Esophagus muscularis mucosa (tissue), 4 donors: ENCODE data around the gene XRN1. TPM values are rescaled to one million over a fixed set of nuclear protein-coding genes. Genes with fewer than 3 reads are reported as not detected.

ENCODE experiments used
- DNase-seq: peaks from one replicate; pipeline ENCODE4 v3.0.0-alpha.2; 2017; ENCODE audit errors: extremely low spot score
- H3K27ac ChIP-seq, 4 donors: fragments of 200-600 bp; sonication (generic); replicated peaks in 1 of 4; 1 replicate in 3 of 4; 2 replicates in 1 of 4; pipeline ENCODE4 v1.5.1; 2016 to 2019; ENCODE audit warnings: mild to moderate bottlenecking in 1 of 4
- H3K27me3 ChIP-seq, 4 donors: fragments of 200-600 bp; sonication (generic); one replicate each; pipeline versions ENCODE4 v1.5.1 to v1.6.0; 2016 to 2019
- H3K36me3 ChIP-seq, 4 donors: fragments of 200-600 bp; sonication (generic); one replicate each; pipeline ENCODE4 v1.5.1; 2016 to 2019
- H3K4me1 ChIP-seq, 4 donors: fragments of 200-600 bp; sonication (generic); one replicate each; pipeline ENCODE4 v1.5.1; 2016 to 2019
- H3K4me3 ChIP-seq, 4 donors: fragments of 200-600 bp; sonication (generic); 1 replicate in 2 of 4; 2 replicates in 2 of 4; pipeline ENCODE4 v1.5.1; 2016 to 2019; ENCODE audit warnings: mild to moderate bottlenecking in 4 of 4, moderate library complexity in 1 of 4
- H3K9me3 ChIP-seq, 4 donors: fragments of 200-600 bp; sonication (generic); 1 replicate in 3 of 4; 2 replicates in 1 of 4; pipeline ENCODE4 v1.5.1; 2016 to 2019
- EP300 ChIP-seq: sonication (generic); formaldehyde crosslinking; IDR thresholded peaks from one replicate; pipeline ENCODE4 v1.6.1; 2017; ENCODE audit warnings: antibody characterized with exemption
- POLR2A ChIP-seq: fragments of 450-650 bp; IDR thresholded peaks from one replicate; pipeline ENCODE4 v1.6.1; 2017; ENCODE audit warnings: antibody characterized with exemption, moderate library complexity, mild to moderate bottlenecking, low read depth
- POLR2AphosphoS5 ChIP-seq, 2 donors: sonication (generic); formaldehyde crosslinking; IDR thresholded peaks; one replicate each; pipeline ENCODE4 v1.6.1; 2017; ENCODE audit warnings: antibody characterized with exemption in 2 of 2
- WGBS: methylation state at CpG from one replicate; pipeline ENCODE4 v1.1.5; 2018; 5-methylcytosine and 5-hydroxymethylcytosine counted together
- intact Hi-C: fragments of 100-400 bp; cut with DNase I; formaldehyde crosslinking; loops from one replicate; pipeline ENCODE4 v1.15.1; 2023
- total RNA-seq, 4 donors: library from RNA; depleted of rRNA; stranded (reverse); fragments of >200 nt; gene quantifications; one replicate each; pipeline versions ENCODE4 v1.1.0 to v1.2.1, GENCODE V29; 2016
- TF ChIP-seq, protein P1 (sequence below), 3 experiments: fragments of 200-600 bp in 2 of 3; fragments of 450-650 bp in 1 of 3; sonication (generic) in 2 of 3; IDR thresholded peaks; one replicate each; pipeline ENCODE4 v1.5.1; 2017 to 2019; ENCODE audit warnings: antibody characterized with exemption in 3 of 3, mild to moderate bottlenecking in 2 of 3, moderate library complexity in 1 of 3

Gene XRN1
- total RNA-seq, 4 donors from 2014 or later, result 31.4 to 40.7 (median 34.9) TPM

DNA sequence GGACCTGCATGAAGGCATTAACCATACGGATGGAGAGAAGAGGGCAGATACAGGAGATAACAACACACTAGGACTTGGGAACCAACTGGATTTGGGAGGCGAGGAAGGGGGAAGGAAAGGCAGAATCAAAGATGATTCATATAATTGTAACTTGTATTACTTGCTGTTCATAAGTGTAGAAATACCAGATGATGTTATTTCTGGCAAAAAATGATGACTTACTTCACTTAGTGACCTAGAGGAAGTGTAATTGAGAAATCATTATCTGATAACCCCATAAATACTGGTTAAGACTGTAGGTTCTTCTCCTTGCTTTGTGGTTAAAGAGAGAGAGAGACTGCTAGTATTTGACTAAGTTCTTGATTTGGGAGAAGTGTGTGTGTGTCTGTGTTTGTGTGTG, 172.0 kb downstream of the XRN1 start:
- H3K27ac ChIP-seq, result peak overlapping the region in 2 of 4 donors; percentile 31 to 57
- WGBS, result 62% methylated on average over 2 of the region's 2 CpGs
- no peaks in the 10 kb centered on the region for H3K36me3 ChIP-seq
- no peaks in the 10 kb centered on the region for H3K9me3 ChIP-seq
- no peaks in the 10 kb centered on the region for H3K27me3 ChIP-seq
- H3K4me1 ChIP-seq, result peaks cover 0 to 8% (median 6%) of the 10 kb centered on the region in 4 donors
- no peak for DNase-seq
- intact Hi-C loops, result loop anchor here (5.0 kb wide), 2 partner anchors 314 to 539 kb away; partner anchors contain the start of gene RNF7
- no peak for TF ChIP-seq POLR2A
- TF ChIP-seq, protein P1, sequence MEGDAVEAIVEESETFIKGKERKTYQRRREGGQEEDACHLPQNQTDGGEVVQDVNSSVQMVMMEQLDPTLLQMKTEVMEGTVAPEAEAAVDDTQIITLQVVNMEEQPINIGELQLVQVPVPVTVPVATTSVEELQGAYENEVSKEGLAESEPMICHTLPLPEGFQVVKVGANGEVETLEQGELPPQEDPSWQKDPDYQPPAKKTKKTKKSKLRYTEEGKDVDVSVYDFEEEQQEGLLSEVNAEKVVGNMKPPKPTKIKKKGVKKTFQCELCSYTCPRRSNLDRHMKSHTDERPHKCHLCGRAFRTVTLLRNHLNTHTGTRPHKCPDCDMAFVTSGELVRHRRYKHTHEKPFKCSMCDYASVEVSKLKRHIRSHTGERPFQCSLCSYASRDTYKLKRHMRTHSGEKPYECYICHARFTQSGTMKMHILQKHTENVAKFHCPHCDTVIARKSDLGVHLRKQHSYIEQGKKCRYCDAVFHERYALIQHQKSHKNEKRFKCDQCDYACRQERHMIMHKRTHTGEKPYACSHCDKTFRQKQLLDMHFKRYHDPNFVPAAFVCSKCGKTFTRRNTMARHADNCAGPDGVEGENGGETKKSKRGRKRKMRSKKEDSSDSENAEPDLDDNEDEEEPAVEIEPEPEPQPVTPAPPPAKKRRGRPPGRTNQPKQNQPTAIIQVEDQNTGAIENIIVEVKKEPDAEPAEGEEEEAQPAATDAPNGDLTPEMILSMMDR (IDR thresholded peaks at IDR 0.05), result no peak
- TF ChIP-seq EP300, result no peak
- no peak for TF ChIP-seq POLR2AphosphoS5 (IDR thresholded peaks at IDR 0.05)
- H3K4me3 ChIP-seq, result no peak overlapping the region

DNA sequence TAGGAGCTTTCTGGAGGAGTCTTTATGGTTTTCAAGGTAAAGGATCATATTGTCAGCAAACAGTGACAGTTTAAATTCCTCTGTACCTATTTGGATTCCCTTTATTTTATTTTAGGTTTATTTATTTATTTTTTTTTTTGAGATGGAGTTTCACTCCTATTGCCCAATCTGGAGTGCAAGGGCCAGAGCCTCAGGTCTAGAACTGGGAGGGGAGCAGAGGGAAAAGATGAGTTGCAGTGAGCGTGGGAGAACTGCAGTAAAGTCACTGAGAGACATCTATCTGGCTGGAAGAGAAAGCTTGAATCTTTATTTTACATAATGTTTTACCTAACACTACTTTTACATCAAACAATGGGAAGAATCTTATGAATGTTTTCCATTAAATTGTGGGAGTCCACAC, 172.9 kb downstream of the XRN1 start:
- H3K27me3 ChIP-seq, result no peaks in the 10 kb centered on the region
- 96% methylated on average over 1 of the region's 1 CpG for WGBS
- DNase-seq, result no peak
- no peak overlapping the region for H3K4me3 ChIP-seq
- TF ChIP-seq POLR2AphosphoS5 (IDR thresholded peaks at IDR 0.05) (no peak), EP300 (no peak), POLR2A (no peak)
- TF ChIP-seq, protein P1 (IDR thresholded peaks at IDR 0.05), result no peak
- no peaks in the 10 kb centered on the region for H3K9me3 ChIP-seq
- H3K4me1 ChIP-seq, result peaks cover 0 to 7% (median 4%) of the 10 kb centered on the region in 4 donors
- intact Hi-C loops, result loop anchor here (5.0 kb wide), 2 partner anchors 313 to 538 kb away; partner anchors contain the start of gene RNF7
- no peak overlapping the region for H3K27ac ChIP-seq
- no peaks in the 10 kb centered on the region for H3K36me3 ChIP-seq

DNA sequence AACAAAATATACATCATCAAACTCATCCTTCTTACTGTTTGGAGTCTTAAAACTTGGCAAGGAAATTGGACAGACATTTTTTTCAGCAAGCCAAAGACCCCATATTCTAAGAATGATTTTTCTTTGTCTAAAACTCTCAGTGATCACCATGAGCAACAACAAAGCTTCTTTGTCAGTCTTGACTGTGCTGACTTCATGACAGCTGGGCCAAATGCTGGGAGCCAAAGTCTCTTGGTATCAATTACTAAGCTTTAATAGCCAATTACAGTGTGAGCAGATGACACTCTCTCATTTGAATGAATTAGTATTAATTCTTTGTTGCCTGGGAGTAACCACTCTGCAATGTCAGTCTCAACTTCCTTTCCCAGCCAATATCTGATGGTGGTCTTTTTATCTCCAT, 174.3 kb downstream of the XRN1 start:
- no peak overlapping the region for H3K27ac ChIP-seq
- no peak overlapping the region for H3K4me3 ChIP-seq
- no peak for DNase-seq
- intact Hi-C loops, result no loop called here
- no peak for TF ChIP-seq POLR2A
- TF ChIP-seq, protein P1 (IDR thresholded peaks at IDR 0.05), result no peak
- TF ChIP-seq EP300, result no peak
- TF ChIP-seq POLR2AphosphoS5 (IDR thresholded peaks at IDR 0.05), result no peak
- H3K27me3 ChIP-seq, result no peaks in the 10 kb centered on the region
- peaks cover 0 to 7% (median 0%) of the 10 kb centered on the region in 4 donors for H3K4me1 ChIP-seq
- H3K9me3 ChIP-seq, result no peaks in the 10 kb centered on the region
- no peaks in the 10 kb centered on the region for H3K36me3 ChIP-seq

GRCh38 chr3:142272200-142272891, 175.5 kb downstream of the XRN1 start:
- Histone ChIP-seq H3K4me3 (no peak overlapping the region), H3K9me3 (no peaks in the 10 kb centered on the region), H3K27ac (no peak overlapping the region), H3K4me1 (peaks cover 0 to 7% (median 0%) of the 10 kb centered on the region in 4 donors), H3K27me3 (no peaks in the 10 kb centered on the region), H3K36me3 (no peaks in the 10 kb centered on the region)
- no peak for DNase-seq
- no peak for TF ChIP-seq POLR2AphosphoS5 (IDR thresholded peaks at IDR 0.05)
- no peak for TF ChIP-seq POLR2A
- TF ChIP-seq, protein P1 (IDR thresholded peaks at IDR 0.05), result no peak
- TF ChIP-seq EP300, result no peak
- intact Hi-C loops, result no loop called here
- 72% methylated on average over 8 of the region's 8 CpGs for whole genome bisulfite sequencing
